ENCODE data around the gene ANKRD29.

The ANKRD29 gene

GRCh38 chr18:23626451-23627279 is 36.0 kb downstream of the ANKRD29 start:
- no peak overlapping the region for H2AK5ac ChIP-seq (ENCODE audit: low read length)
- no peak overlapping the region for H3K56ac ChIP-seq (ENCODE audit: low read length)
- no peak overlapping the region for H3K27ac ChIP-seq (ENCODE audit: low read depth, low read length)
- no peak for DNase-seq
- no peak overlapping the region for H3K18ac ChIP-seq (ENCODE audit: low read length)
- H3K4ac ChIP-seq (ENCODE audit: low read depth, low read length), result no peak overlapping the region
- H3K4me2 ChIP-seq (ENCODE audit: low read length), result no peak overlapping the region
- H2BK120ac ChIP-seq (ENCODE audit: low read depth, low read length), result no peak overlapping the region
- no peak overlapping the region for H3K23ac ChIP-seq (ENCODE audit: low read length)
- no peaks in the 10 kb centered on the region for H3K27me3 ChIP-seq (ENCODE audit: insufficient read depth, low read length, poor library complexity)
- no peaks in the 10 kb centered on the region for H3K79me1 ChIP-seq (ENCODE audit: low read length)
- no peak overlapping the region for H2BK5ac ChIP-seq (ENCODE audit: low read length)
- no peak overlapping the region for H4K5ac ChIP-seq (ENCODE audit: low read length)
- H3K4me1 ChIP-seq (ENCODE audit: control insufficient read depth, low read depth, low read length), result no peaks in the 10 kb centered on the region
- no peak overlapping the region for H4K8ac ChIP-seq (ENCODE audit: low read depth, low read length)
- no peak overlapping the region for H3K4me3 ChIP-seq (ENCODE audit: low read length)
- no CpG with 5 or more reads among the region's 4 CpGs for WGBS (ENCODE audit: extremely low coverage, insufficient coverage, low lambda C conversion rate)
- no peak overlapping the region for H3K9ac ChIP-seq (ENCODE audit: low read length)
- no peaks in the 10 kb centered on the region for H3K36me3 ChIP-seq (ENCODE audit: control insufficient read depth, insufficient read depth, low read length)
- H2BK15ac ChIP-seq (replicated peaks; ENCODE audit: low read depth), result no peak overlapping the region
- no peaks in the 10 kb centered on the region for H3K79me2 ChIP-seq (ENCODE audit: control insufficient read depth, insufficient read depth, low read length)

GRCh38 chr18:23623040-23623439 is 39.7 kb downstream of the ANKRD29 start:
- no peak overlapping the region for H4K8ac ChIP-seq (ENCODE audit: low read depth, low read length)
- no peak overlapping the region for H3K18ac ChIP-seq (ENCODE audit: low read length)
- no peak overlapping the region for H3K4me2 ChIP-seq (ENCODE audit: low read length)
- no peak overlapping the region for H3K4ac ChIP-seq (ENCODE audit: low read depth, low read length)
- H4K5ac ChIP-seq (ENCODE audit: low read length), result no peak overlapping the region
- H2AK5ac ChIP-seq (ENCODE audit: low read length), result no peak overlapping the region
- no peak overlapping the region for H3K56ac ChIP-seq (ENCODE audit: low read length)
- WGBS (ENCODE audit: extremely low coverage, insufficient coverage, low lambda C conversion rate), result no CpG with 5 or more reads among the region's 3 CpGs
- no peak overlapping the region for H3K27ac ChIP-seq (ENCODE audit: low read depth, low read length)
- H3K9ac ChIP-seq (ENCODE audit: low read length), result no peak overlapping the region
- no peak overlapping the region for H2BK15ac ChIP-seq (replicated peaks; ENCODE audit: low read depth)
- H3K79me2 ChIP-seq (ENCODE audit: control insufficient read depth, insufficient read depth, low read length), result no peaks in the 10 kb centered on the region
- H3K79me1 ChIP-seq (ENCODE audit: low read length), result no peaks in the 10 kb centered on the region
- H3K36me3 ChIP-seq (ENCODE audit: control insufficient read depth, insufficient read depth, low read length), result no peaks in the 10 kb centered on the region
- no peaks in the 10 kb centered on the region for H3K4me1 ChIP-seq (ENCODE audit: control insufficient read depth, low read depth, low read length)
- no peak overlapping the region for H2BK120ac ChIP-seq (ENCODE audit: low read depth, low read length)
- H3K4me3 ChIP-seq (ENCODE audit: low read length), result no peak overlapping the region
- no peak for DNase-seq
- H2BK5ac ChIP-seq (ENCODE audit: low read length), result no peak overlapping the region
- peaks cover 2% of the 10 kb centered on the region for H3K27me3 ChIP-seq (ENCODE audit: insufficient read depth, low read length, poor library complexity)
- no peak overlapping the region for H3K23ac ChIP-seq (ENCODE audit: low read length)

DNA sequence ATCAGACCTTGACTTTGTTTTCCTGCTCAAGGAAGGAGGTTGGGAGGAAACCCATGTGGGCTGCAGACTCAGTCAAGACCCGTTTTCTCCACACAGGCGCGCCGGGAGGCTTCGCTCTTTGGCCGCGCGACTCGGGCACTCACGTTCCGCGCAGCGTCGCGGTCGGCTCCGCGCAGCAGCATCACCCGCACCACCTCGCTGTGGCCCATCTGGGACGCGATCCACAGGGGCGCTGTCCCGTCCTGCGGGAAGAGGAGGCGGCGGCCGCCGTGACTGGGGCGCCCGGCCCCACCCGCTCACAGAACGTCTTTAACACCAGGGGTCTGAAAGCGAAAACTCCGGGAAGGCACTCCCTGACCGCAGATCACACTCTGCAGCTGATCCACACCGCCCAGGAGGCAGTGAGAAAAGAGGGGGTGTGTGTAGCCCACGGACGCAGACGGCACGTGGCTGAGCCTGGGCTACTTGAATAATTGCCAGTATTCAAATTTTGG is 43.3 kb downstream of the ANKRD29 start:
- Histone ChIP-seq H3K18ac (ENCODE audit: low read length) (no peak overlapping the region), H4K5ac (ENCODE audit: low read length) (no peak overlapping the region), H3K56ac (ENCODE audit: low read length) (peak overlapping the region; percentile 36), H2BK120ac (ENCODE audit: low read depth, low read length) (no peak overlapping the region), H3K27ac (ENCODE audit: low read depth, low read length) (no peak overlapping the region), H3K27me3 (ENCODE audit: insufficient read depth, low read length, poor library complexity) (peaks cover 2% of the 10 kb centered on the region), H3K4ac (ENCODE audit: low read depth, low read length) (no peak overlapping the region), H3K9ac (ENCODE audit: low read length) (peak overlapping the region; percentile 60), H3K4me2 (ENCODE audit: low read length) (peak overlapping the region; percentile 13), H3K79me1 (ENCODE audit: low read length) (no peaks in the 10 kb centered on the region), H2BK15ac (replicated peaks; ENCODE audit: low read depth) (no peak overlapping the region), H2BK5ac (ENCODE audit: low read length) (no peak overlapping the region), H3K23ac (ENCODE audit: low read length) (peak overlapping the region; percentile 45), H3K36me3 (ENCODE audit: control insufficient read depth, insufficient read depth, low read length) (no peaks in the 10 kb centered on the region), H3K4me3 (ENCODE audit: low read length) (peak overlapping the region; percentile 1), H3K79me2 (ENCODE audit: control insufficient read depth, insufficient read depth, low read length) (no peaks in the 10 kb centered on the region), H2AK5ac (ENCODE audit: low read length) (no peak overlapping the region), H3K4me1 (ENCODE audit: control insufficient read depth, low read depth, low read length) (no peaks in the 10 kb centered on the region), H4K8ac (ENCODE audit: low read depth, low read length) (no peak overlapping the region)
- no CpG with 5 or more reads among the region's 41 CpGs for WGBS (ENCODE audit: extremely low coverage, insufficient coverage, low lambda C conversion rate)
- DNase-seq, result peak; percentile 58

DNA sequence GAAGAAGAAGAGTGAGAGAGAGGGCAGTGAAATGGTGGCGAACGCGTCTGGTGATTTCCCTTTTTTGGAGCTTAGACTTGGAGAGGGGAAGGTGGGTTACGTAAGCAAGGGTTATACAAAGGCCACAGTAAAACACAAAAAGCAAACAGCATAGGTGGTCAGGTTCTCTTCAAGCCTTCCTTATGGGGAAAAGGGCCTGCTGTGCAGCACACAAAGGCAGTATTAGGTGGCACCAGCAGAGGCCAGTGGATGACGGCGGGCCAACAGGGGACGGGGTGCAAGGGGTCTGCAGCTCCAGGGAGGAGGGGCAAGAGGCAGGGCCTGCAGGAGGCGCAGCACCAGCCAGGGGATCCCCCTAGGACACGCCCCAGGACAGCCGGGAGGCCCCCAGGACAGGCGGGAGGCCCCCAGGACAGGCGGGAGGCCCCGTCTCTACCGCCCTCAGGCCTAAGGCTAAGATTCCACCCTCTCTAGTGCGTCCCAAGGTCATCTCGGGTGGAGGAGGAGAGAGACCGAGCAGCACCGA is 43.8 kb downstream of the ANKRD29 start:
- Histone ChIP-seq H3K79me1 (ENCODE audit: low read length) (no peaks in the 10 kb centered on the region), H3K9ac (ENCODE audit: low read length) (peak overlapping the region; percentile 60), H3K27me3 (ENCODE audit: insufficient read depth, low read length, poor library complexity) (peaks cover 2% of the 10 kb centered on the region), H3K4me3 (ENCODE audit: low read length) (peak overlapping the region; percentile 1), H2BK15ac (replicated peaks; ENCODE audit: low read depth) (no peak overlapping the region), H3K56ac (ENCODE audit: low read length) (peak overlapping the region; percentile 36), H2BK120ac (ENCODE audit: low read depth, low read length) (peak overlapping the region; percentile 13), H3K4me2 (ENCODE audit: low read length) (peak overlapping the region; percentile 13), H2BK5ac (ENCODE audit: low read length) (no peak overlapping the region), H3K27ac (ENCODE audit: low read depth, low read length) (no peak overlapping the region), H3K4ac (ENCODE audit: low read depth, low read length) (no peak overlapping the region), H3K23ac (ENCODE audit: low read length) (no peak overlapping the region), H4K5ac (ENCODE audit: low read length) (no peak overlapping the region), H4K8ac (ENCODE audit: low read depth, low read length) (no peak overlapping the region), H2AK5ac (ENCODE audit: low read length) (no peak overlapping the region), H3K79me2 (ENCODE audit: control insufficient read depth, insufficient read depth, low read length) (no peaks in the 10 kb centered on the region), H3K4me1 (ENCODE audit: control insufficient read depth, low read depth, low read length) (no peaks in the 10 kb centered on the region), H3K36me3 (ENCODE audit: control insufficient read depth, insufficient read depth, low read length) (no peaks in the 10 kb centered on the region), H3K18ac (ENCODE audit: low read length) (no peak overlapping the region)
- DNase-seq, result peak; percentile 70
- WGBS (ENCODE audit: extremely low coverage, insufficient coverage, low lambda C conversion rate), result no CpG with 5 or more reads among the region's 18 CpGs

DNA sequence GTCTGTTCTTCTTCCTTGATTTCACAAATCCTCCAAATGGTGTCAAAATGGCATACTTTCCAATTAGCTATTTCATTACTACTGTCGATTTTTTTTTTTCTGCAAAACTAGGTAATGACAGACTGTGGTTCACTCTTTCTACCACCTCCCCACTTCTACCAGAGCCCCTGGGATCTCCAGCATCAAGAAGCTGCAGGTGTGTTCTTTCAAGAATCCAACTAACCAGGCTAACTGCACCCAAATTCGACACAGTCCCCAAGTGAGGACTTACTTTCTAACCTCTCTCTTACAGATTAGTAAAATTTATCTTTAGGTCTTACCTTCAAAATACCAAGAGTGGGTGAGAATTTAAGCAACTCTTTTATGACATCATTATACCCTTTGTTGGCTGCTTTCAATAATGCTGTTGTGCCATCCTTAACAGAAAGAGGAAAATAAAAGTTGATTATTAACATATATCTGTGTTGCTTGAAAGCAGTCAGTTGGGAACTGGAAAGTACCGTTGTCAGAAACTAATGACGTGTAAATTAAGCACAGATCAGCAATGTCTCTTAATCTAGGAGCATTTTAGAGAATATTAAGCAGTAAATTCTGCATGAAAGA is 45.2 kb downstream of the ANKRD29 start:
- Histone ChIP-seq H3K18ac (ENCODE audit: low read length) (no peak overlapping the region), H3K79me2 (ENCODE audit: control insufficient read depth, insufficient read depth, low read length) (no peaks in the 10 kb centered on the region), H4K8ac (ENCODE audit: low read depth, low read length) (no peak overlapping the region), H3K56ac (ENCODE audit: low read length) (no peak overlapping the region), H2BK15ac (replicated peaks; ENCODE audit: low read depth) (no peak overlapping the region), H3K36me3 (ENCODE audit: control insufficient read depth, insufficient read depth, low read length) (no peaks in the 10 kb centered on the region), H2AK5ac (ENCODE audit: low read length) (no peak overlapping the region), H4K5ac (ENCODE audit: low read length) (no peak overlapping the region), H3K79me1 (ENCODE audit: low read length) (no peaks in the 10 kb centered on the region), H3K27ac (ENCODE audit: low read depth, low read length) (no peak overlapping the region), H3K4me2 (ENCODE audit: low read length) (no peak overlapping the region), H2BK5ac (ENCODE audit: low read length) (no peak overlapping the region), H2BK120ac (ENCODE audit: low read depth, low read length) (no peak overlapping the region), H3K4me1 (ENCODE audit: control insufficient read depth, low read depth, low read length) (no peaks in the 10 kb centered on the region), H3K4ac (ENCODE audit: low read depth, low read length) (no peak overlapping the region), H3K23ac (ENCODE audit: low read length) (no peak overlapping the region), H3K9ac (ENCODE audit: low read length) (no peak overlapping the region), H3K4me3 (ENCODE audit: low read length) (no peak overlapping the region), H3K27me3 (ENCODE audit: insufficient read depth, low read length, poor library complexity) (peaks cover 2% of the 10 kb centered on the region)
- no CpG with 5 or more reads among the region's 4 CpGs for WGBS (ENCODE audit: extremely low coverage, insufficient coverage, low lambda C conversion rate)
- DNase-seq, result no peak

Data from mesendoderm (in vitro differentiated cells).